Globus pallidus (tissue), 1 donor: ENCODE results near the gene IL22RA1.

ENCODE experiments used
- DNase-seq: peaks from one replicate; pipeline ENCODE4 v3.0.0-alpha.2; 2015; ENCODE audit warnings: low spot score

The IL22RA1 gene

DNA sequence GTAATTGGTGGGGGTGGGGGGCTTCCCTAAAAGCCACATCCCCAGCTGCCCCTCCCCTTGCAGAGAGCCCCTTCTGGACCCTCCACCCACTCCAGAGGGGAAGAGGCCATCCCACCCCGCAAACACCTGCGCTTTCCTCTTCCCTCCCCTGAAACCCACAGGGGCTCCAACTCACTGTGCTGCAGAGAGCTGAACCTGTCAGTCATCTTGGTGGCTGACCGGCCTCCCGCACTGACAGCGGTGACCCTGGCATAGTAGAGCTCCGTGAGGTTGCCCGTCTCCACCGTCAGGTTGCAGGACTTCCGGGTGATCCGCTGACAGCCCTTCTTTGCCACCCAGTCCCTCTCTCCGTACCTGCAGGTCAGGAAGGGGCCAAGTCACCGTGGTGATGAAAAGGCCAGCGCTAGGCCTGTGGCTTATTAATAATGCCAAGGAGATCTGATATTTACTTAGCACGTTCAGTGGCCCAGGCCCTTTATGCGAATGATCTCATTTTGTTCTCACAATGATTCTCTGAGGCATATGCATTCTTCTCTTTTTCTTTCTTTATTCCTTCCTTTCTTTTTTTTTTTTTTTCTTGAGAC lies 5.9 kb downstream of the IL22RA1 start:
- no peak for DNase-seq

DNA sequence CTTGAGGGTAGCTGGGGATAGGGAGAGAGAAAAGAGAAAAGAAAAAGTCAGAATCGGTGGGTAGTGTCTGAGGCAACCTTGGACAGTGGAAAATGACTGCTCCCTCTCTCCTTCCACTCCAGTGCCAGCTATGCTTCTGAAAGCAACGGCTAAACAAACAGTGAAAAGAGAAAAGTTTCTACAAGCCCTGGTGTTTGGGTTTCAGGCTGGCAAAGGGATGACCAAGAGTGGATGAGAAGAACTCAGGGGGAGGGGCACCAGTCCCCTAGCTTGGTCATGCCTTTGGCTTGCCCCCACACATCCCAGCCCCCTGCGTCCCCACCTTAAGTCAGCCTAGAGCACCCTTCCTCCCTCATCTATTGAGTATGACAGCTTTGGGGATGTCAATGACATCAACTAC lies 8.6 kb downstream of the IL22RA1 start:
- DNase-seq, result no peak

DNA sequence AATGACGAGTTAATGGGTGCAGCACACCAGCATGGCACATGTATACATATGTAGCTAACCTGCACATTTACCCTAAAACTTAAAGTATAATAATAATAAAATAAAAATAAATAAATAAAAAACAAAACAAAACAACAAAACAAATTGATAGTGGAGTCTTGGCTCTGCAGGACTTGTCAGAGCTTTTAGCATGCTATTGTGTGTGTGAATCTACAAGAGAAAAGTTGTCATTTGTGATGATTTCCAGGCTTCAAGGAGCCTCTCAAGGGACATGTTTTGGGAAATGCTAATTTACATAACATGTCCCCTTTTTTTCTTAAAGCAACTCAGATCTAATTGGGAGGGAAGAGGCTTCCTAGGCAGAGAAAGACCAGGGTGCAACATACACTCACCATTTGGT lies 9.1 kb downstream of the IL22RA1 start:
- no peak for DNase-seq

- no peak for DNase-seq
Measured at GRCh38 chr1:24130385-24130784, 12.6 kb downstream of the IL22RA1 start.

- no peak for DNase-seq
Measured at GRCh38 chr1:24127801-24128363, 15.1 kb downstream of the IL22RA1 start.

DNA sequence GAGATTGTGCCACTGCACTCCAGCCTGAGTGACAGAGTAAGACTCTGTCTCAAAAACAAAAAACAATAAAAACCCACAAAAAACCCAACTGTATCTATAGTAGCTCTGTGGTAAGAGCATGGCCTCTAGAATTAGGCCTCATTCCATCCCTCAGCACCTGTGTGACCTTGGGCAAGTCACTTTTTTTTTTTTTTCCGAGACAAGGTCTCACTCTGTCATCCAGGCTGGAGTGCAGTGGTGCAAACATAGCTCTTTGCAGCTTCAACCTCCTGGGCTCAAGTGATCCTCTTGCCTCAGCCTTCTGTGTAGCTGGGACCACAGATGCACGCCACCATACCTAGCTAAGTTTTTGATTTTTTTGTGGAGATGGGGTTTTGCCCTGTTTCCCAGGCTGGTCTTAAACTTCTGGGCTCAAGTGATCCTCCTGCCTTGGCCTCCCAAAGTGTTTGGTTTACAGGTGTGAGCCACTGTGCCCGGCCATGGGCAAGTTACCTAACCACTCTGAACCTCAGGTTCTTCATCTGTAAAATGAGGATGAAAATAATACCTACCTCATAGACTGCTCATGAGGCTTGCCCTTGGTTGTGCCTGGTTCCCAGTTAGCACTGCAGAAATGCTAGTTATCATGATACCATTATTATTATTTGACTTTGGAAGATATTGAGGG lies 15.7 kb downstream of the IL22RA1 start:
- DNase-seq, result no peak

GRCh38 chr1:24126672-24127023 lies 16.3 kb downstream of the IL22RA1 start:
- no peak for DNase-seq

DNA sequence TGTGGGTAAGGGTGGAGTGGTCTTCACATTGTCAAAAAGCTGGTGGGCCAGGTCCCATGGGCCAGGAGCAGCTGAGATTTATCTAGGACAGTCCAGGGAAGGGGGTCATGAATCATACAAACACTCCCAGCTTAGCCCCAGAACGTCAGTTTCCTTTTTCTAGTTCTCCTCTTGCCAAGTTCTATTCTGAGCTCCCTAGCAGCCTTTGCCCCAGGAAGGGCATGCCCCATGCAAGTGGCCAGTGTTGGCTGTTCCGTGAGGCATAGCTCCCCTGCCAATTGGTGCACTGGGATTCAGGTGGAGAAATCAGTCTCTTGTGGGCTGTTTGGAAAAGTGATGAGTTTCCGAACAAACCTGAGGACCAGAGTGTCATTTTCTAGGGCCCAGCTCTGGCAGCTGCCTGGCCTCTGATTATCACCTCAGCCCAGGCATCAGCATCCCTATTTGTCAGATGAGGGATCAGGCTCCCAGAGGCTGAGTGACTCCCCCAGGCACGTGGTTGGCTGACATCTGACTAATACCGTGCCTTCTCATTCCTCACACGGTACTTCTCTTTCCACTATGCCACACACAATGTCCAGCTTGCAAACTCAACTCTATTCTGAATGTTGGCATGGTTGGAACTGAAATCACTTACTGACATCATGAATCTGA lies 16.8 kb downstream of the IL22RA1 start:
- peak; percentile 28 for DNase-seq

DNA sequence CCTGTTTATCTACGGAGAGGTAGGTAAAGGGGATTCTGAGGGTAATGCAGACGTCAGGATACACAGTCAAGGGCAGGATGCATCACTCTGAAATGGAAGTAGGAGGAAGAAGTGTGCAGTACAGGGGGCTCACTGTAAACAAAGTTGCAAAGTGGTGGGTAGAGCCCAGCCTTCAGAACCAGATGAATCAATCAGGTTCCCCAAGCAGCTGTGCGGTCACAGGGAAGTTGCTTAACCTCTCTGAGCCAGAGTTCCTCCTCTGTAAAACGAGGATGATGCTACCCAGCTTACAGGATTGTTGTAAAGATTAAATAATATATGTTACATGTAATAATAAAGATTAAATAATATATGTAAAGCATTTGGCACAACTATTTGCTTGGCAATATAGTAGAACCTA lies 17.5 kb downstream of the IL22RA1 start:
- DNase-seq, result no peak

- no peak for DNase-seq
Measured at GRCh38 chr1:24124980-24125379, 18.0 kb downstream of the IL22RA1 start.

- no peak for DNase-seq
Measured at GRCh38 chr1:24123611-24124010, 19.3 kb downstream of the IL22RA1 start.

- DNase-seq, result no peak
Measured at GRCh38 chr1:24122776-24123175, 20.2 kb downstream of the IL22RA1 start.

- no peak for DNase-seq
Measured at GRCh38 chr1:24121406-24121805, 21.5 kb downstream of the IL22RA1 start.

- no peak for DNase-seq
Measured at GRCh38 chr1:24120965-24121364, 22.0 kb downstream of the IL22RA1 start.

GRCh38 chr1:24119859-24120756 lies 22.8 kb downstream of the IL22RA1 start:
- no peak for DNase-seq

- no peak for DNase-seq
Measured at GRCh38 chr1:24119489-24119858, 23.5 kb downstream of the IL22RA1 start.

DNA sequence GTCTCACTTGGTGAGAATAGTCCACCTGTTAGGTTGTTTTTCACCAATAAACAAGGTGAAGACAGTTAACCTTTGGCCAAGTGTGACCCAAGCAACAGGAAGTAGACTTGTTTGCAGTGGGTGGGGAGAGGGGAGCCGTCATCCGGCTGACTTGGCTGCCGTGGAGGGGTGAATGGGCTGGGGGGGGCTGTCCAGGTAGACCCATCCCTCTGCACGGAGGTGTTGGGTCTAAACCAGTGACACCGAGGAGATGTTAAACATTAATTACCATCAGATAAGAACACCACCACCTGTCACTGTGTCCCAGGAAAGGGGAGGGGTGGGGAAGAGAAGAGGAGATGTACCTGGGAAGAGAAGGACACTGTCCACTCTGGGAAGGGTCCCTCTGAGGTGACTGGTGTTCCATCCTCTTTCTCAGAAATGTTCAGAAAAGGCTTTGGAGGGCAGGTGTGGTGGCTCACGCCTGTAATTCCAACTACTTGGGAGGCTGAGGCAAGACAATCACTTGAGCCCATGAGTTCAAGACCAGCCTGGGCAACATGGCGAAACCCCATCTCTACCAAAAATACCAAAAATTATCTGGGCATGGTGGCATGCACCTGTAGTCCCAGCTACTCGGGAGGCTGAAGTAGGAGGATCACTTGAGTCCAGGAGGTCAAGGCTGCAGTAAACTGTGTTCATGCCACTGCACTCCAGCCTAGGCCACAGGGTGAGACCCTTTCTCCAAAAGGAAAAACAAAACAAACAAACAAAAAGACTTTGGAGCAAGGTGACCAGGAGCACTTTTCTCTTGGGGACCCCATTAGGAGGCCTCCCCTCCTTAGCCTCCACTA lies 24.3 kb downstream of the IL22RA1 start:
- no peak for DNase-seq

DNA sequence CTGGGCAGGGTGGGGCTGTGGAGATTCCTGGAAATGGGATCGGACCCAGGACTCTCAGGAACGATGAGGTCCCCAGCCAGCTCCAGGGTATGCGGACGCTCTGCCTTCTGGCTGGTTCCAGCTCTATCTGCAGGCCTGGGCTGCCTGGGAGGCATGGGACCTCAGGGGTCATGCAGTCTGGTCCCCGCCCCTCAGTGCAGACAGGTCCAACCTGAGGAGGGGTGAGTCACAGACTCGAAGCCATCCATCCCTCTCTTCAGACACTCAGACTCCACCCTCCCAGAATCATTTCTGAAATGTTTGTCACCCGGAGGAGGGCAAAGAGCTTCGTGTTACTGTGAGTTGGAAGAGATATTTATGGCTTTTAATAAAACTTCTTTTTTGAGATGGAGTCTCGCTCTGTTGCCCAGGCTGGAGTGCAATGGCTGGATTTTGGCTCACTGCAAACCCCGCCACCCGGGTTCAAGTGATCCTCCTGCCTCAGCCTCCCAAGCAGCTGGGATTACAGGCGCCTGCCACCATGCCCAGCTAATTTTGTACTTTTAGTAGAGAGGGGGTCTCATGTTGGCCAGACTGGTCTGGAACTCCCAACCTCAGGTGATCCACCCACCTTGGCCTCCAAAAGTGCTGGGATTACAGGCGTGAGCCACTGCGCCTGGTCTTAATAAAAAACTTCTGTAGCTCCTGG lies 25.1 kb downstream of the IL22RA1 start:
- no peak for DNase-seq

DNA sequence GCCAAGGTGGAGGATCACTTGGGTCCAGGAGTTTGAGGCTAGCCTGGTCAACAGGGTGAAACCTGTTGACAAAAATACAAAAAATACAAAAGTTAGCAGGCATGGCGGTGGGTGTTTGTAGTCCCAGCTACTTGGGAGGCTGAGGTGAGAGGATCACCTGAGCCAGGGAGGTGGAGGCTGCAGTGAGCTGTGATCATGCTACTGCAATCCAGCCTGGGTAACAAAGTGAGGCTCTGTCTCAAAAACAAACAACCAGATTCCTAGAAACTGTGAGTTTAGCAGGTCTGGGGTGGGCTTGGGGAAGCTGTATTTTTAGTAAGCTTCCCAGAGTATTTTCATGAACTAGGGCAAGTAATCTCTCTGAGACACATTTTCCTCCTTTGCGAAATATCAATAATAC lies 25.8 kb downstream of the IL22RA1 start:
- DNase-seq, result no peak

GRCh38 chr1:24114753-24115152 lies 28.2 kb downstream of the IL22RA1 start:
- no peak for DNase-seq

- DNase-seq, result no peak
Measured at GRCh38 chr1:24113641-24114033, 29.3 kb downstream of the IL22RA1 start.
